ENCODE results near the gene OBSCN.

Gene OBSCN

DNA sequence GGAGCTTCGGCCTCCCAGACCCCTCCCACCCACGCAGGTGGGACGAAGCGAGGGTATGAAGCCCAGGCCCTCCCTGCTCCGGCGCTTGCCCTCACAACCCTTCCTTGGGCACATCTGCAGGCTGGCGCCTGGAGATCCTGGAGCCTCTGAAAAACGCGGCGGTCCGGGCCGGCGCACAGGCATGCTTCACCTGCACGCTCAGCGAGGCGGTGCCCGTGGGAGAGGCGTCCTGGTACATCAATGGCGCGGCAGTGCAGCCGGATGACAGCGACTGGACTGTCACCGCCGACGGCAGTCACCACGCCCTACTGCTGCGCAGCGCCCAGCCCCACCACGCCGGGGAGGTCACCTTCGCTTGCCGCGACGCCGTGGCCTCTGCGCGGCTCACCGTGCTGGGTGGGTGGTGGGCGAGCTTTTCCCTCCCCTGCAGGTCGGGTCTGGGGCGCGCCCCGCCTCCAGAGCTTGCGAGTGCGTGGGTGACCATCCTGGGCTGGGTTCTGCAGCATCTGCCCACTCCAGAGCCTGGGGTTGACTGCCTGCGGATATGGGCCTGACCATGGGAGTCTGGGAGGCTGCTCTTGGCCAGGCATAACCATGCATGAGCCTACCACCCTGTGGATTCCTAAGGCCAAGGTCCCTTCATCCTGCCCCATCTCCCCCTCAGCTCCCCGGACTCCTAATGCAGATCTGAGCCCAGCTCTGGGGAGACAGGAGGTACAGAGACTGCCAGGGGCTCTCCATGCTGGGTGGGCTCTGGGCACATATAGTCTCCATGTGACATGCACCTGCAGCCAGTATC lies 108.9 kb downstream of the OBSCN start:
- DNase-seq (ENCODE audit: low read depth in 4 of 4, low spot score in 1 of 4) = no peak

DNA sequence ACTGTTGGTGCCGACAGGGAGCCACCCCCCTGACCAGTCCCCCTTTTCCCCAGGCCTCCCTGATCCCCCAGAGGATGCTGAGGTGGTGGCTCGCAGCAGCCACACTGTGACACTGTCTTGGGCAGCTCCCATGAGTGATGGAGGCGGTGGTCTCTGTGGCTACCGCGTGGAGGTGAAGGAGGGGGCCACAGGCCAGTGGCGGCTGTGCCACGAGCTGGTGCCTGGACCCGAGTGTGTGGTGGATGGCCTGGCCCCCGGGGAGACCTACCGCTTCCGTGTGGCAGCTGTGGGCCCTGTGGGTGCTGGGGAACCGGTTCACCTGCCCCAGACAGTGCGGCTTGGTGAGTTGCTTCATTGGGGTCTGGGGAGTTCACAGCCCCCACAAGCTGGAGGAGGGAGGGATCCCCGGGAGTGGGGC lies 109.6 kb downstream of the OBSCN start:
- no peak for DNase-seq (ENCODE audit: low read depth in 4 of 4, low spot score in 1 of 4)

DNA sequence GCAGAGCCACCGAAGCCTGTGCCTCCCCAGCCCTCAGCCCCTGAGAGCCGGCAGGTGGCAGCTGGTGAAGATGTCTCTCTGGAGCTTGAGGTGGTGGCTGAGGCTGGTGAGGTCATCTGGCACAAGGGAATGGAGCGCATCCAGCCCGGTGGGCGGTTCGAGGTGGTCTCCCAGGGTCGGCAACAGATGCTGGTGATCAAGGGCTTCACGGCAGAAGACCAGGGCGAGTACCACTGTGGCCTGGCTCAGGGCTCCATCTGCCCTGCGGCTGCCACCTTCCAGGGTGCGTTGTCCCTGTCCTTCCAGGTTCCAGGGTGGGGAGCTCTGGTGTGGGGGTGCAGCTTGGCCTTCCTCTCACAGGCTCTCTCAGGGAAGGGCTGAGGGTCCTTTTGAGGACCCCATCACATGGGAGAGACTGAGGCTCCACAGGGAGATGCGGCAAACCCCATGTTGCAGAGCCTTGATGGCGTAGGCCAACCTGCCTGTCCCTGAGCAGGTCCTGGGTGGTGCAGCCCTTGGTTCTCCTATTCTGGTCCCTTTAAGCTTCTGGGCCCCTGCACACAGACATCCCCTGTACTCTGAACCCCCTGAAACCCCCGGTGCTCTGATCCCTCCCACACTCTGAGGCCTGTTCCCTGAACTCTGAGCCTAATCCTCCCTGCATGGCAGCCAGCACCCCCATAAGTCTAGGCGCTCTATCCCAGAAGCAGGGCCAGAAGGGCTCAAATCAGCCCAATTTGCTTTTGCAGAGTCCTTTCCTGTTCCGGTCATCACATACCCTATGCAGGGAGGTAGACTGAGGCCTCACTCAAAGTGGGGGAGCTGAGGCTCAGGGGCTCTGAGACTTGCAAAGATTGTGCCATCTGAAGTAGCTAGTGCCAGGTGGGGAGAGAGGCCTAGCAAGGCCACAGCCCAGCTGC lies 110.3 kb downstream of the OBSCN start:
- no peak for DNase-seq (ENCODE audit: low read depth in 4 of 4, low spot score in 1 of 4)

DNA sequence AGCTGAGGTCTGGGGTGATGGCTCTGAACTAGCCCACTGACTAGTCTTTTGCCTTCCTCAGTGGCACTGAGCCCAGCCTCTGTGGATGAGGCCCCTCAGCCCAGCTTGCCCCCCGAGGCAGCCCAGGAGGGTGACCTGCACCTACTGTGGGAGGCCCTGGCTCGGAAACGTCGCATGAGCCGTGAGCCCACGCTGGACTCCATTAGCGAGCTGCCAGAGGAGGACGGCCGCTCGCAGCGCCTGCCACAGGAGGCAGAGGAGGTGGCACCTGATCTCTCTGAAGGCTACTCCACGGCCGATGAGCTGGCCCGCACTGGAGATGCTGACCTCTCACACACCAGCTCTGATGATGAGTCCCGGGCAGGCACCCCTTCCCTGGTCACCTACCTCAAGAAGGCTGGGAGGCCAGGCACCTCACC lies 111.0 kb downstream of the OBSCN start:
- DNase-seq (ENCODE audit: low read depth in 4 of 4, low spot score in 1 of 4) = no peak

DNA sequence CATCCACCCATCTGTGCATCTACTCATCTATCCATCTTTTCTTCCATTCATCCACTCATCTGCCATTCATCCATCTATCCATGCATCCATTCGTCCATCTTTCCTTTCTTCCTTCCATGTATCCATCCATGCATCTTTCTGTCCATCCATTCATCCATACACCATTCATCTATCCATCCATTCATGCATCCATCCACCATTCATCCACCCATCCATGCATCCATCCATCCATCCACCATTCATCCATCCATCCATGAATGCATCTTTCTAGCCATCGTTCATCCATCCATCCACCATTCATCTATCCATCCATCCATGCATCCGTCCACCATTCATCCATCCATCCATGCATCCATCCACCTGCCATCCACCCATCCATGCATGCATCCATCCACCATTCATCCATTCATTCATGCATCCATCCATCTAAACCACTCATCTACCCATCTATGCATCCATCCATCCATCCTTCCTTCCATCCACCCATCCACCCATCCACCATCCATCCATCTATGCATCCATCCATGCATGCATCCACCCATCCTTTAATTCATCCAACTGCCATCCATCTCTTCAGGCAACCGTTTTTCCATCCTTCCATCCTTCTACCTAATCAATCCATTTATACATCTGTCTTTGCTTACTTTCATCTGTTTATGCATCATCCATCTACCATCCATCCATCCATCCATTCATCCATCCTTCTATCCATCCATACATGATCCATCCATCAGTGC lies 111.7 kb downstream of the OBSCN start:
- DNase-seq (ENCODE audit: low read depth in 4 of 4, low spot score in 1 of 4) = no peak

DNA sequence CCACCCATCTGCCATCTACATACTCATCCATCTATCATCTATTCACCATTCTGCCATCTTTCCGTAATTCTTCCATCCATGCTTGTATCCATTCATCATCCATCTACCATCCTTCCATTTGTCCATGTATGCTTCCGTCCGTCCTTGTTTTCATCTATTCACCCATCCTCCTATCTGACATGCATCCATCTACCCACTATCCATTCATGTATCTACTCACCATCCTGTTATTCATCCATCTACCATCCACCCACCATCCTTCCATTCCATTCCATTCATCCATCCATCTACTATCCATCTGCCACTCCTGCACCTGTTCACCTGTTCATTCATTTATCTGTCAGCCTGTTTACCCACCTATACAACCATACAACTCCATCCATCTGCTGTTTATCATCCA lies 112.5 kb downstream of the OBSCN start:
- no peak for DNase-seq (ENCODE audit: low read depth in 4 of 4, low spot score in 1 of 4)

DNA sequence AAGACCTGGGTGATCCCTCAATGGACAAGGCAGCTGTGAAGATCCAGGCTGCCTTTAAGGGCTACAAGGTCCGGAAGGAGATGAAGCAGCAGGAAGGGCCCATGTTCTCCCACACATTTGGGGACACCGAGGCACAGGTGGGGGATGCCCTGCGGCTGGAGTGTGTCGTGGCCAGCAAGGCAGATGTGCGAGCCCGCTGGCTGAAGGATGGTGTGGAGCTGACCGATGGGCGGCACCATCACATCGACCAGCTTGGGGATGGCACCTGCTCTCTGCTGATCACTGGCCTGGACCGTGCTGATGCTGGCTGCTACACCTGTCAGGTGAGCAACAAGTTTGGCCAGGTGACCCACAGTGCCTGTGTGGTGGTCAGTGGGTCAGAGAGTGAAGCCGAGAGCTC lies 113.6 kb downstream of the OBSCN start:
- DNase-seq (ENCODE audit: low read depth in 4 of 4, low spot score in 1 of 4) = no peak

DNA sequence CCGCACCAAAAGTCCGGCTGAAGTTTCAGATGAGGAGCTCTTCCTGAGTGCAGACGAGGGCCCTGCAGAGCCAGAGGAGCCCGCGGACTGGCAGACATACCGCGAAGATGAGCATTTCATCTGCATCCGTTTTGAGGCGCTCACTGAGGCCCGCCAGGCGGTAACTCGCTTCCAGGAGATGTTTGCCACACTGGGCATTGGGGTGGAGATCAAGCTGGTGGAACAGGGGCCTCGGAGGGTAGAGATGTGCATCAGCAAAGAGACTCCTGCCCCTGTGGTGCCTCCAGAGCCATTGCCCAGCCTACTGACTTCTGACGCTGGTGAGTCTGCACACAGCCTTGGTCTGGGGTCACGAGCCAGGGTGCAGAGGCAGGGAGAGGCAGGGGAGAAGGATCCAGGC lies 114.1 kb downstream of the OBSCN start:
- DNase-seq (ENCODE audit: low read depth in 4 of 4, low spot score in 1 of 4) = no peak

DNA sequence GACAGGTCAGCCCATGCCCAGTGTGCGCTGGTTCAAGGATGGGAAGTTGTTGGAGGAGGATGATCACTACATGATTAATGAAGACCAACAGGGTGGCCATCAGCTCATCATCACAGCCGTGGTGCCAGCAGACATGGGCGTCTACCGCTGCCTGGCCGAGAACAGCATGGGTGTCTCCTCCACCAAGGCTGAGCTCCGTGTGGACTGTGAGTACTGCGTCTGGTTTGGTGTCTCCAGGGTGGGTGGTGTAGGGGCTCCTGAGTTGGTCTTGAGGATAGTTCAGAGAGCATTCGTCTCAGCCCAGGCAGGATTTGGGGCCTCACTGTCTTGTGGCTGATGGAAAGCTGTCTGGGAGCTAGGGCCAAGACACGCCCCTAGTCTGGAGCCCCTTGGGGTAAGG lies 115.6 kb downstream of the OBSCN start:
- DNase-seq (ENCODE audit: low read depth in 4 of 4, low spot score in 1 of 4) = no peak

DNA sequence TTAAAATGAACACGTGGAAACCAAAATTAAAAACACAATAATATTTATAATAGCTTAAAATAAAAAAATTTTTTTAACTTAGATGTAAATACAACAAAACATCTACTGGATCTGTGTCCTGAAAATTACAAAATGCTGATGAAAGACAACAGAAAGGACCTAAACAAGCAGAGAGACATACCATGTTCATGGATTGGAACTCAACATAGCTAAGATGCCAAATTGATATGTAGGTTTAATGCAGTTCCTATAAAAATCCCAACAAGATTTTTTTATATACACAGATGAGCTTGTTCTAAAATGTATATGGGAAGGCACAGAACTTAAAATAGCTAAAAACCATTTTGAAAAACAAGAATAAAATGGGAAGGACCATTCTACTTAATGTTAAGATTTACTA lies 117.4 kb downstream of the OBSCN start:
- no peak for DNase-seq (ENCODE audit: low read depth in 4 of 4, low spot score in 1 of 4)

DNA sequence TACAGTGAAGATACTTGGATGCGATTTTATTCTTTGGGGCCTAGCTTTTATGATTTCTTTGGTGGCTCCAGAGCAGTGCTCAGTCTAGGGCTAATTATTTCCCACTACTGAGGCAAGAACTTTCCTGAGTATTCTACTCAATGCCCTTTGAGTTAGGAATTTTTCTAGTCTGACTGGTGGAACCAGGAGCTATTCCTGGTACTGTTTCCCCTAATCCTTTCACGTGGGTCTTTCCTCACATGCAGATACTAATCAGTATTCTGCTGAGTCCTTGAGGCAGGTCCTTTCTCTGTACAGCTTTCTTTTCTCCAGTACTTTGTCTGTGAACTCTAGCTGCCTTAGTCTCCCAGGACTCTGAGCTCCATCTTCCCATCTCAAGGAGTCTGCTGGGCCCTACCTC lies 122.0 kb downstream of the OBSCN start:
- no peak for DNase-seq (ENCODE audit: low read depth in 4 of 4, low spot score in 1 of 4)

DNA sequence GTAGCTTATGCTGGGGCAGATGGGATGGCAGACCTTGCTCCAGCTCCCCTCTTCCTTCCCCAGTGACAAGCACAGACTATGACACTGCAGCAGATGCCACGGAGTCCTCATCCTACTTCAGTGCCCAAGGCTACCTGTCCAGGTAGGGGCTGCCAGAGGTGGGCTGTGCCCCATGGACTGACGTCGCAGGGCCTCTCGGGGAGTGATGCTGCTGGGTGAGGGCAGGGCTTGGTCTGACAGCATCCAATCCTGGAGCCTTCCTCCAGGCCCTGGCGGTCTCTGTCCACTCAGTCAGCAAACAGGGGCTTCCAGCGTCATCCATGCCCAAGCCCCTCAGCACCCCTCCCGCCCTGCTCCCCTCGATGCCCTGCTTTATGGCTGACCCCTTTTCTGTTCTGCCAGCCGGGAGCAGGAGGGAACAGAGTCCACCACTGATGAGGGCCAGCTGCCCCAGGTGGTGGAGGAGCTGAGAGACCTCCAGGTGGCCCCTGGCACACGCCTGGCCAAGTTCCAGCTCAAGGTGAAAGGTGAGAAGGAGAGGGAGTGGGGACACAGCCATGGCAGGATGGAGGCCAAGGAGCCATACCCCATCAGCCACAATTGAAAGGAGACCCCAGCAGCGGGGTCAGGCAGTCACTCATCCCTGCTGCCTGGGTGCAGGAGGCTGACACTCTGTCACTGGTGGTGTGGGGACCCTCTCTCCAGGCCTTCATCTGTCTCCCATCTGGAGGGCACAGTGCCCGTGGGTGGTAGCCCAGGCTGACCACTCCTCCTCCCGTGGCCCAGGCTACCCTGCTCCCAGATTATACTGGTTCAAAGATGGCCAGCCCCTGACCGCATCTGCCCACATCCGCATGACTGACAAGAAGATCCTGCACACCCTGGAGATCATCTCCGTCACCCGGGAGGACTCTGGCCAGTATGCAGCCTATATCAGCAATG lies 125.2 kb downstream of the OBSCN start:
- no peak for DNase-seq (ENCODE audit: low read depth in 4 of 4, low spot score in 1 of 4)

DNA sequence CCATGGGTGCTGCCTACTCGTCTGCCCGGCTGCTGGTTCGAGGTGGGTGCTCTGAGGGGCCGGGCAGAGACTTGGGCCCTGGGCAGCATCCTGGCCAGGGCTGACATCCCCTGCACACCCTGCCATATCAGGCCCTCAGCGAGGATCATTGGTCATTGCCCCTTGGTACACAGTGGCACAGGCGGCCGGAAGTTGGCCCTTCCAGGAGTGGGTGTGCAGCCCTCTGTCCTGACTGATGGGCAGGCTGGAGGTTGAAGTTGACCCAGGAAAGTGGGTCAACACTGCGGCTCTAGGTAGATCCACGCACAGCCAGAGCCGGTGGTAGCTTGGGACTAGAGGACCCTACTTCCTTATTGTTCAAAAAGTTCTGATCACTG lies 125.9 kb downstream of the OBSCN start:
- DNase-seq (ENCODE audit: low read depth in 4 of 4, low spot score in 1 of 4) = no peak

DNA sequence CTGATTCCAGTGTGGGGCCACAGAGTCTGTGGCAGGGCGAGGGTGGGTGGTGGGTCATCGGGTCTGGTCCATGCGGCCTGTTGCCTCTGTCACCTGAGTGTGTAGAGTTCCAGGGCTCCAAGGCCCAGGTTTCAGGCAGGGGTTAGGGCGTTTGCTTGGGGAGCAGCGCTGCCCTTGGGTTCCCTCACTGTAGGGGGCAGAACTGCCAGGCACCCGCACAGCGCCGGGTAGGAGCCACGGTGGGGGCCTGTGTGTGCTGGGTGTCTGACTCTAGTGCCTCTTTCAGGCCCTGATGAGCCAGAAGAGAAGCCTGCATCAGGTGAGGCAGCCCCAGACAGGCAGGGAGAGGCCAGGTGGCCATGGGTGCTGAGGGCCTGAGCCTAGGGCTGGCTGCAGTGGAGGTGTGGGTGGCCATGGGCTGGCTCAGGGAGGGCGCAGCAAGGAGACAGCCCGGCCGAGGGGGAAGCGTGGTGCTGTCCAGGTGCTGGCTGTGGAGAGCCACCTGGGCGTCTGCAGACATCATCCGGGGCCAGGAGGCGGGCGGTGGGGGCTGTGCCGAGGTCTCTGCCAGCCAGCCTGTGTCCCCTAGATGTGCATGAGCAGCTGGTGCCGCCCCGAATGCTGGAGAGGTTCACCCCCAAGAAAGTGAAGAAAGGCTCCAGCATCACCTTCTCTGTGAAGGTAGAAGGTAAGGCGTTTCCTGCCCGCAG lies 126.5 kb downstream of the OBSCN start:
- DNase-seq (ENCODE audit: low read depth in 4 of 4, low spot score in 1 of 4) = no peak

DNA sequence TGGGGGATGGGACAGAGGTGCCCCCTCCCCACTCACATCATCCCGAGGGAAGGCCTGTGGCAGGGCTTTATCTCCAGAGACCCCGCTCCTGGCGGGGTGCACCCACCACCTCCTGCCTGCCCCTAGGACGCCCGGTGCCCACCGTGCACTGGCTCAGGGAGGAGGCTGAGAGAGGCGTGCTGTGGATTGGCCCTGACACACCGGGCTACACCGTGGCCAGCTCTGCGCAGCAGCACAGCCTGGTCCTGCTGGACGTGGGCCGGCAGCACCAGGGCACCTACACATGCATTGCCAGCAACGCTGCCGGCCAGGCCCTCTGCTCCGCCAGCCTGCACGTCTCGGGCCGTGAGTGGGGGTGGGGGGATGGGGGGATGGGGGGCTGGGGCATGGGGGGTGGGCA lies 127.1 kb downstream of the OBSCN start:
- no peak for DNase-seq (ENCODE audit: low read depth in 4 of 4, low spot score in 1 of 4)

DNA sequence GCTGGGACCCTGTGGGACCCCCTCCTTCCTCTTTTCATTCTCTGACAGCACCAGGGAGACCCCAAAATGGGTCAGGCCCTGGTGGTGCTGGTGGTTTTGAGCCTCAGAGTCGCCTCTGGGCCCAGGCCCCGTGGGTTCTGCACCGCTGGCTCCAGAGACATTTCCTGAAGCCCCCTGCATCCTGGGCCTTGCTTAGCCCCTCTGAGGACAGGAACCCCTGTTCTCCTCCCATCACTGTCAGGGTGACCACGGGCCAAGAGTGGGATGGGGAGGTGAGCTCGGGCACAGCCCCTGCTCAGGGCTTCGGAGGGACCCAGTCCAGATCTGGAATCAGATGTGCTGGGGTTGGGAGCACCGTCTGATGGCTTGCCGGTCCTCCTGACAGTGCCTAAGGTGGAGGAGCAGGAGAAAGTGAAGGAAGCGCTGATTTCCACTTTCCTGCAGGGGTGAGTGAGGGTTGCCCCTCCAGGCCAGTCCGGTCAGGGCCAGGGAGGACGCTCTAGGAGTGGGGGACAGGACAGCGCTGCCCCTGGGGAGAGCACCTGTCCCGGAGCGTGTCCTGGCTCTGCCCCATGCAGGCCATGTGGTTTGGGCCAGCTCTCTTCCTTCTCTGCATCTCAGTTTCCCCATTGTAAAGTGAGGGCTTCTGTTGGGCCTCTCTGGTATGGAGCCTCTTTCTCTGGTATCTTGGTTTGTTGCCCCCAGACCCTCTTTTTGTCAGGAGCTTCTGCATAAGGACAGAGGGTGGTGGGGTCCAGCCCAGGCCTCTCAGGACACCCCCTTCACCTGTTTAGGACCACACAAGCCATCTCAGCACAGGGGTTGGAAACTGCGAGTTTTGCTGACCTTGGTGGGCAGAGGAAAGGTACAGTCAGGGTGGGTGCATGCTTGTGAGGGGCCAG lies 127.8 kb downstream of the OBSCN start:
- DNase-seq (ENCODE audit: low read depth in 4 of 4, low spot score in 1 of 4) = no peak

DNA sequence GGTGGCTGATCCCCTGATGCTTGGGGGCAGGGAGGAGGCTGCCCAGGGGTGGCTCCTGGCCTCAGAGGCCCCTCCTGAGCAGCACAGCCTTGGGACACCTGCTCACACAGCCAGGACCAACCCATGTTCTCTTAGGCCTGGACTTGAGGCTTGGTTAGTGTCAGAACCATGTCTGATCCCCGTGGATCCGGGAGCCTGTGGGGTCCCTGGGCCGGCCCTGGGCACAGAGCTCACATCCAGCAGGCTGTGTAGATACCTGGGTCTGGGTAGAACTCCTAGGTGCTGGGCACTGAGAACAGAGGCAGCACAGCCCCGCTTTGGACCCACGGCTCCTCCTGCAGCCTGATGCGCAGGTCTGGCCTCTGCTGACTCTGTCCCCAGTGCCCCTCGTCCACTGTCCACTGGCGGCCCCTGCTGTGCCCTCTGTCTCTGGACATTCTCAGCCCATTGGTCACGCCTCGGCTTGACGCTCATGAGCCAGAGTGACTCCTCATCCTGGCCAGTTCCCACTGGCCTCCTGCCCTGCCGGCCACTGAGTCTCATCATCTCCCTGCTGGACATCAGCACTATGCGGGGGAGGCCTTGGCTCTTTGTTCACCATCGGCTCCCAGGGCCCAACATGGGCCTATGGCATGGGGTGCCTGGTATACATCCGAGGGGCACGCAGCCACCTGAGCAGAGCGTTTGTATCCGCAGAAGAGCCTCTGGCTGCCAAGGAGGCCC lies 128.6 kb downstream of the OBSCN start:
- no peak for DNase-seq (ENCODE audit: low read depth in 4 of 4, low spot score in 1 of 4)

DNA sequence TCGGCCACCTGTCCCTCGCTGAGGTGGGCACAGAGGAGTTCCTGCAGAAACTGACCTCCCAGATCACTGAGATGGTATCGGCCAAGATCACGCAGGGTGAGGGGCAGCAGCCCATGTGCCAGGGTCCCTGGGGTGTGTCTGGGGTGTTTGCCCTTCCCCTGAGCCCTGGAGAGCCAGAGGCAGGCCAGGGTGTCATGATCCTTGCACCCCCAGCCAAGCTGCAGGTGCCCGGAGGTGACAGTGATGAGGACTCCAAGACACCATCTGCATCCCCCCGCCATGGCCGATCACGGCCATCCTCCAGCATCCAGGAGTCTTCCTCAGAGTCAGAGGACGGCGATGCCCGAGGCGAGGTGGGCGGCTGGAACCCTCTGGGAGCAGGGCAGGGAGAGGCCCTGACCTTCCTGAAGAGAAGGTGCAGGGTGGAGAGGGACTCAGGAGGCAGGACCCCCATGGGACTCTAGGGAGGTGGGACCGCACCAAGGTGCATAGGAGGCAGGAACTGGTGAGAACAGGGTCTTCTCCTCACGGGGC lies 129.3 kb downstream of the OBSCN start:
- no peak for DNase-seq (ENCODE audit: low read depth in 4 of 4, low spot score in 1 of 4)

Data from stimulated activated CD4-positive, alpha-beta T cell treated with anti-CD3 and anti-CD28 coated beads, Interleukin-1b, Interleukin-23, amount 100 ng/mL, for 24 hours (primary cell).